Neural progenitor cell (in vitro differentiated cells): ENCODE data around the gene FAM111A.

Experiments
- EZH2 ChIP-seq: fragments of 200-600 bp; sonication (generic); IDR thresholded peaks from 2 replicates; pipeline ENCODE4 v1.6.1; 2017; ENCODE audit warnings: antibody characterized with exemption, mild to moderate bottlenecking, moderate library complexity
- EZH2phosphoT487 ChIP-seq: fragments of 200-600 bp; sonication (generic); IDR thresholded peaks from 2 replicates; pipeline ENCODE4 v1.6.1; 2017; ENCODE audit warnings: antibody characterized with exemption
- TF ChIP-seq, protein P1 (sequence below): fragments of 200-600 bp; sonication (generic); IDR thresholded peaks from 2 replicates; pipeline ENCODE4 v1.5.1; 2017; ENCODE audit warnings: antibody characterized with exemption, mild to moderate bottlenecking

DNA sequence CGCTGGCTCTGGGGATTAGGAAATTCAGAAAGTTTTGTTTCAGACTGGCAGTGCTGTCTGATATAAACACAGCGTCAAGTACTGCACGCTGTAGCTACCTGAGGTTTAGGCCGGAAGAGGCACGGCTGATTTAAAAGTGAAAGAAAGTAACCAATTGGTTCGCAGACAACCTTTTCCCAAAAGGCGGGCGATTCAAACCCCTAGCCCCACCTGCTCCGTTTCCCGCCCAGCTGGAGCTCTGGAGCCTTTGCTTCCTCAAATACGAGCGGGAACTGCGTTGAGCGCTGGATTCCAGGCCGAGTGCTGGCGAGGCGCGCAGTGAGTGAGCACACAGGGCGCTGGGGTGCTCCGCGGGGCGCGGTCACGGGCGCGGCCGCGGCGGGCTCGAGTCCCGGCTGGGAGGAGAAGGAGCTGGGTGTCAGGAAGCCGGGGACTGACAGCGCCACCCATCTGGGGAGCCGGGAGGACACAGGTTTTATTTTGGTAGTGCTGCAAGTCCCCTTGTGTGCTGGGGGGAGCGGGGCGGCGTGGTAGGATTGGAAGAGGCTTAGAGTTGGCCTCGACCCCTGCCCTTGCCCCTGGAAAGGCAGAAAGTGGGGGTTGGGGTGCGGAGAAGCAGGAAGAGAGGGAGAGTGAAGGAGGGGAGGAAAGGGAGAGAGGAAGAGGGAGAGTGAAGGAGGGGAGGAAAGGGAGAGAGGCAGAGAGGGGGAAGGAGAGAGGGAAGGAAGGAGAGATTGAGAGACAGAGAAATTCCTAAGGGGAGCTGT lies 2.1 kb downstream of the FAM111A start:
- TF ChIP-seq, protein P1, sequence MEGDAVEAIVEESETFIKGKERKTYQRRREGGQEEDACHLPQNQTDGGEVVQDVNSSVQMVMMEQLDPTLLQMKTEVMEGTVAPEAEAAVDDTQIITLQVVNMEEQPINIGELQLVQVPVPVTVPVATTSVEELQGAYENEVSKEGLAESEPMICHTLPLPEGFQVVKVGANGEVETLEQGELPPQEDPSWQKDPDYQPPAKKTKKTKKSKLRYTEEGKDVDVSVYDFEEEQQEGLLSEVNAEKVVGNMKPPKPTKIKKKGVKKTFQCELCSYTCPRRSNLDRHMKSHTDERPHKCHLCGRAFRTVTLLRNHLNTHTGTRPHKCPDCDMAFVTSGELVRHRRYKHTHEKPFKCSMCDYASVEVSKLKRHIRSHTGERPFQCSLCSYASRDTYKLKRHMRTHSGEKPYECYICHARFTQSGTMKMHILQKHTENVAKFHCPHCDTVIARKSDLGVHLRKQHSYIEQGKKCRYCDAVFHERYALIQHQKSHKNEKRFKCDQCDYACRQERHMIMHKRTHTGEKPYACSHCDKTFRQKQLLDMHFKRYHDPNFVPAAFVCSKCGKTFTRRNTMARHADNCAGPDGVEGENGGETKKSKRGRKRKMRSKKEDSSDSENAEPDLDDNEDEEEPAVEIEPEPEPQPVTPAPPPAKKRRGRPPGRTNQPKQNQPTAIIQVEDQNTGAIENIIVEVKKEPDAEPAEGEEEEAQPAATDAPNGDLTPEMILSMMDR: peak; percentile 36
- TF ChIP-seq EZH2: no peak
- no peak for TF ChIP-seq EZH2phosphoT487
